NCI-H1436 (cell line): ENCODE results near the gene PDE4D.
"Not testable (repeated sequence)": the region's sequence is repeated elsewhere in the genome, so short reads cannot be mapped to it uniquely, and the experiment has no call there.

Source experiments
- DNase-seq: peaks from one replicate; lab custom pipeline; 2025; lab: John Stamatoyannopoulos, UW

Gene PDE4D

DNA sequence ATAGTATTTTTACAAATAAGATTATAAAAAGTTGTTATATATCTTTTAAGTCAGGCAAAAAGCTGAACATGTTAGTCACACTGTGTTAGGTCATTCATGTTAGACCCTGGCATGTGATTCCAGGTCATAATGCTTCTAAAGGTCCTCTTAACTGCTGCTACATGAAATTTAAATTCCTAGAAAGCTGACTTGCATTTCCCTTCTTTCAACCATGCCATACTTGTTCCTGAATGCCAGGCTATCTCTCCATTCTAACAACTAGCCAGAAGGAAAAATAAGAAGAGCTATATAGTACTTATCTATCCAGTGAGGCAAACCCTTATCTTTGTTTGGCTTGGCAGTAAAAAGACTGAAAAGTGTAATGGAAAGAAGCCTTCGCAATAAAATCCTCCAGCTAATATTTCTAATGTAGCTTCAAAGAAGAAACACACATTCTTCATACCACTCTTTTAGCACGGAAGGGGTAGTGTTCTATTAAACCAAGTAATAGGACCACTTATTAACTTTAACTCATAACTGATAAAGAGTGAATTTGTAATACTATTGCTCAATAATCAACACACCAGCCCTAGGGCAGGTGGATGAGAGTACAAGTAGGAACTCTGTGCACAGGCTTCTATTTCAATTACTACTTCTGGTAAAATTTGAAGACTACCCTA is 310.2 kb downstream of the PDE4D start:
- no peak for DNase-seq

GRCh38 chr5:59582746-59583145 is 310.8 kb downstream of the PDE4D start:
- no peak for DNase-seq

DNA sequence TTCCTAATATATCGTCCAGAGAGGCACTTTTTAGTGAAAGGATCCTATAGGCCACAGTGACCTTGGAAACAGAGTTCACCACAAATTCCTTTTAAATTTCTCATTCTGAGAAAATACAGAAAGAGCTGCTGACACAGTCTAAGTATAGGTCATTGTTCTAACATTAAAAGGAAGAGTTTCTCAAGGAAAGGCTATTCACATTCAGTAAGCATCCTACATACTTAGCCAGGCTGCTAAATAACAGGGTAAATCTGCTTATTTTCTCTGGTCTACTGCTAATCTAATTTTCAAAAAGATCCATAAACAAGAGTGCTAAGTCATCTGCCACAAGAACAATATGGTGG is 313.7 kb downstream of the PDE4D start:
- DNase-seq = no peak

- no peak for DNase-seq
These were observed 314.3 kb downstream of the PDE4D start for GRCh38 chr5:59579101-59579823.

DNA sequence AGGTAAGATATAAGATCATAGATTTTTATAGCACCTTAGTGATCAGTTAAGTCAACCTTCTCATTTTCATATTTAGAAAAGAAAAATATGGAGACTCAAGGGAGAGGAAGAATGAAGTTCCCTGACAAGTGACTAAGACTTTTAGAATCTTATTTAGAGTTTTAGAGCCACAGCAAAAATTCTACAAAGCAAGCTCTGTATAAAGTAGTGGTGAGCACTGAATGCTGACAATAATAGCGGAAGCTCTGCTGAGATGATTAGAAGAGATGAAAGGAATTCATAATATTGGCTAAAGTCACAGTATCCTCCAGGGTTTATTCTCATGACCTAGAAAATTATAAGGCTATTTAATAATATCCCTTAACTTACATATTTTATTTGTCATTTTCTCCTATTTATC is 316.0 kb downstream of the PDE4D start:
- DNase-seq = no peak

GRCh38 chr5:59575648-59576445 is 317.7 kb downstream of the PDE4D start:
- DNase-seq = no peak

DNA sequence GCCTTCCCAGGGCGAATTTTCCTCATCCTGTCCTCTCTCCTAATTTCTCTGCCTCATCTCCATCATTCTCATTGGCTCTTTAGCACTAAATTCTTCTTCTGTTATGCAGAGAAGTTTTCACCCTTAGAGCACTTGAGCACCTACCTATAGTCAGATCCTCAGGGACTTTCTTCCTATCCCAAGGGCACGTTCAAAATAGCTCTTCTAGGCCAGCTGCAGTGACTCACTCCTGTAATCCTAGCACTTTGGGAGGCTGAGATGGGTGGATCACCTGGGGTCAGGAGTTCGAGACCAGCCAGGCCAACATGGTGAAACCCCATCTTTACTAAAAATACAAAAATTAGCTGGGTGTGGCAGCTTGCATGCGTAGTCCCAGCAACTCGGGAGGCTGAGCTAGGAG is 320.0 kb downstream of the PDE4D start:
- DNase-seq = not testable (repeated sequence)

GRCh38 chr5:59571067-59571466 is 322.5 kb downstream of the PDE4D start:
- DNase-seq = no peak

DNA sequence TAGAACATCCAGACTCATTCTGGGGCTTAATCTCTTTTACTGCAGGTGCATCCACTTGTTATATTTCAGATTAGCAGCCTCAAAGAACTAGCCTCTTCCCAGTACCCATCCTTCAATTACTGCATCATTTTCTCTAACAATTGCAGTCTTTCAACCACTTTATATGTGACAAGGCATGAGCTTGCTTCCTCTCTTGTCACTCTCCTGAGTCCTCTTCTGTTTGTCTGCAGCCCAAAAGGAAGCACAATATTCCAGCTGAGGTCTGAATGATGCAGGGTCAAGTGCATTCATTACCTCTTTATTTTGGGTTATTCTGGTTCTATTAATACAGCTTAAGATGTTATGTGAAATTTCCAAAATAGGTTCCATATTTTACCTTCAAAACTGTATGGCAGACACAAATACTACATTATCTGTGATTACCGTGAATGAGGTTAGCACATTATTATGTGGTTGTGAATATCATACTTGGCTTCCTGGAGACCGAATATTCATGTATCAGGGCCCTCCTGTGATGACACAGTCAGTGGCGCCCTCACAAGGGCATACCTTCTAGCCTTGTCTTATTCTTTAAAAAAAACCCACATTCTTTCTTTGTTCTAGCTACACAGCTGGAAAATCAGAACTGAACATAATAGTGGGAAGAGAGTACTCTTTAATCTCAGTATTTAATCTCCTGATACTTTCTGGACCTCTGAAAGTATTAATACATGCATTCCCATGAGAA is 323.8 kb downstream of the PDE4D start:
- no peak for DNase-seq

DNA sequence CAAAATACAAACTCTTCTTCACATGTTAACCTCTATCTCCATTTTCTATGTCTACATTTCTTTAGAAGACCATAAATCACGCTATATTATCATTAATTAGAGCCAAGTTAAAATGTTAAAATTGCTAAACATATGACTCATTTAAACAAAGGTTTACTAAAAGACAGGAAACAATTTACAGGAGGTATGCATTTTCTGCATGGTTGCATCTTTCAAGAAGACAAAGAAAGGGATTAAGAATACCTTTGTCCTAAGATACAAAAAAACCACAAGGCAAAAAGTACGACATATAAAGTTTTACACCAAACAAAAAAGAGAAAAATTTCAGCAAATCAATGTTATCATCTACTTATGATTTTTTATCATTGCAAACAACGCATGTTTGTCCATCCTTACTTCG is 324.4 kb downstream of the PDE4D start:
- DNase-seq = no peak

DNA sequence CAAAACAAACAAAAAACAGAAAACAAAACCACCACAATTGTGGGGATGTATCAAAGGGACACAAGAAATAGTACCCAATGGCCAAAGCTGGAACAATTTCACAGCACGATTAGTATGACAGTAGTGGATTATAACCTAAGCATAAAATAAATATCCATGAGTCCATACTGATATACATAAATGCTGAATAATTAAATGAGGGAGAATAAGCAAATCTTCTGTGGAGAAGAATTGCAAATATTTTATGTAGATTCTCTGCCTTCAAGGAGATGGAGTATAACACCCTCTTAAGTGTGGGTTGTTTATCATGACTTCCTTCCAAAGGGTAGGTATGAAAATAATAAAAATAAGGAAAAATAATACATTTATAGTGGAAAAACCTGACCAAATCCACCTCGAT is 325.4 kb downstream of the PDE4D start:
- DNase-seq = no peak

GRCh38 chr5:59565551-59565950 is 328.0 kb downstream of the PDE4D start:
- DNase-seq = no peak

GRCh38 chr5:59564895-59565294 is 328.6 kb downstream of the PDE4D start:
- DNase-seq = no peak

DNA sequence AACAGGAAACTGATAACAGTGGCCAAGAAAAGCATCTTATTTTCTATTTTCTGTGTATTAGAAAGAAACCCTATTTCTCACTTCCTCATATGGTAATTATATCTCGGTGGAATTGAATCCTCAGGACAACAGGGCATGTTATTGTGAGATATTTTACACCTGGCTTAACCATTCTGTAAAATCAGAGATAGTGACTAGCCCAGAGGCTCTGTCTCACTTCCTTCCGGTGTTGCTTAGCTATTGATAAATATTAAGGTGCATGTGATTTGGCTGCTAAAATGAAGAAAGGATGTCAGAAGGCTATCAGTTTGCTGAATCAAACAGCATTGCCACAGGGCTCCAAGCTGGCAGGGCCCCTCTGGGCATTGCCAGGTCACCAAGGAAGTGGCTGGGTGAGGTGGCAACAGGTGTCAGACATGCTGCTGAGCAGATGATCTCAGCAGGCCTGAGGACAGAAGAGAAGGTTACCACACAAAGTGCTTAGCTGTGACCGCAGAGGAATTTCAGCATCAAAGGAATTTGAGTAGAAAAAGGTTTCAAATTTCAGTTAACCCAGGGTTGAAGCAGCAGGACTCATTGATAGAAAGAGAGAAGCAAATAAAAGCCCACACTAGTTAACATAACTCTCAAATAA is 330.7 kb downstream of the PDE4D start:
- no peak for DNase-seq

GRCh38 chr5:59560553-59560952 is 333.0 kb downstream of the PDE4D start:
- DNase-seq = no peak

- no peak for DNase-seq
These were observed 333.7 kb downstream of the PDE4D start for GRCh38 chr5:59559847-59560246.

GRCh38 chr5:59559323-59559722 is 334.2 kb downstream of the PDE4D start:
- no peak for DNase-seq

- DNase-seq = no peak
These were observed 335.0 kb downstream of the PDE4D start for GRCh38 chr5:59558501-59558900.

GRCh38 chr5:59557572-59557971 is 336.0 kb downstream of the PDE4D start:
- DNase-seq = no peak

DNA sequence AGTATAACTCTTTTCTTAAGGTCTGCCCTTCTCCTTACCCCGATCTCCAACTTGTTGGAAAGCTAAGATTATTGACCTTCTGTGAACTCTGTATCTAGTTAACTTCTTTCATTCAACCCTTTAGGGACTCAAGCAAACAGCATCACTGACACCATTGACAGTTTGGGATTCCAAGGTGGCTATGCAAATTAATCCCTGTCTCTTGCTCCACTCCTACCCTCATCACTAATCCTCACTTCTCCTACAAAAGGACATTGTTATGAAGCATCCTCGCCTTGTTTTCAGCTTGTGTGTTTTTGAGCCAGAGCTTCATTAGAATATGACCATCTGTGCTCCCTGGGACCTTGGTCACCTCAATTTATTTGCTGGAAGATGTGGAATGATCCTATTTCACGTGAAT is 337.9 kb downstream of the PDE4D start:
- DNase-seq = no peak

GRCh38 chr5:59554501-59554900 is 339.0 kb downstream of the PDE4D start:
- no peak for DNase-seq

- no peak for DNase-seq
These were observed 339.5 kb downstream of the PDE4D start for GRCh38 chr5:59553992-59554391.
